GM18520 (cell line): ENCODE results near the gene TPST2.

Experiments used
- ATAC-seq: cut with Tn5 transposase; IDR thresholded peaks from one replicate; pipeline ENCODE4 v1.9.1; 2021; ENCODE audit not compliant: unreplicated experiment

The TPST2 gene

GRCh38 chr22:26610996-26611395, 21.1 kb upstream of the TPST2 start:
- no peak for ATAC-seq

- ATAC-seq = peak; percentile 68
These were observed 20.4 kb upstream of the TPST2 start for GRCh38 chr22:26610072-26610958.

DNA sequence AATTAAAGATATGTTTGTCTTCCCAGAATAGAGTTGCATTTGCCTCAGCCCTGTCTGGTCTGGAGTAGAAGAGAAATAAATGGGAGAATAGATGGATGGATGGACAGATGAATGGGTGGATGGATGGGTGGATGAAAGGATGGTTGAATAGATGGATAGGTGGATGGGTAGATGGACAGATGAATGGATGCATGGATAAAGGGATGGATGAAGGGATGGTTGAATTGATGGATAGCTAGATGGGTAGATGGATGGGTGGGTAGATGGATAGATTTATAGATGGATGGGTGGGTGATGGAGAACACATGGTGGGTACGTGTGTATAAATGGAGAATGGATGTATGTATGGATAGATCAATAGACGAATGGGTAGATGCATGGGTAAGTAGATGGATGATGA, 19.4 kb upstream of the TPST2 start:
- no peak for ATAC-seq

DNA sequence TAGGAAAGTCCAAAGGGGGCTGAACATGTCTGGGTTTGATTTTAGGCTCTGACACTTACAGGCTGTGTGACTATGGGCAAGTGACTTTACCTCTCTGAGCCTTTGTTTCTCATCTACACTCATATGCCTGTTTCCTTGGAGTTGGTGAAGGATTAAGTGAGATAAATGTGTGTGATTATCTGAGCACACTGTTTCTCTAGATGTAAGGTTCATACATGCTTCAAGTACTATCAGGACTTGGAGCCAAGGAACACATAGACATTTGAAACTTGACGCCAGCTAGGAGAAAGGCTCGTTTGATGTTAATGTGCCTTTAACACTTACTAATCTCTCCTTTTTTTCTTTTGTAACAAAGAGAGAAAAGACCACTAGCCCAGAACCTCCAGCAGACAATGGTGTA, 18.2 kb upstream of the TPST2 start:
- no peak for ATAC-seq

DNA sequence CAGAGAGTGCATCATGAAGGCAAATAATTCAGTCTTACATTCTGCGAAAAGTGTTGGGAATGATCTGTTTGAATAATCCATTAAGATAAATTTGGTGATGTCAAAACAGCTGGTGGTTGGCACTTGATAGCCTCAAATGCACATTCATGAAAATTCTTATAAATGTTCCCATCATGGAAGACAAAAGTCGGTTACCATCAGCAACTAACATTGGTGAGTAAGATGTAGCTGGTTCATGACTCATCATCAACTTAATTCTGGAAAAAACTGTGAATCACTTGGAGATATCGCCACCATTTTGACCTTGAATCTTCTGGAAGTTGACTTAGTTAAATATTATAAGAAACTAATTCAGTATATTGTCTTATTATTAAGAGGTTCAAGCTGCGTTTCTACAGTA, 16.7 kb upstream of the TPST2 start:
- ATAC-seq = no peak

GRCh38 chr22:26604368-26604767, 14.4 kb upstream of the TPST2 start:
- no peak for ATAC-seq

DNA sequence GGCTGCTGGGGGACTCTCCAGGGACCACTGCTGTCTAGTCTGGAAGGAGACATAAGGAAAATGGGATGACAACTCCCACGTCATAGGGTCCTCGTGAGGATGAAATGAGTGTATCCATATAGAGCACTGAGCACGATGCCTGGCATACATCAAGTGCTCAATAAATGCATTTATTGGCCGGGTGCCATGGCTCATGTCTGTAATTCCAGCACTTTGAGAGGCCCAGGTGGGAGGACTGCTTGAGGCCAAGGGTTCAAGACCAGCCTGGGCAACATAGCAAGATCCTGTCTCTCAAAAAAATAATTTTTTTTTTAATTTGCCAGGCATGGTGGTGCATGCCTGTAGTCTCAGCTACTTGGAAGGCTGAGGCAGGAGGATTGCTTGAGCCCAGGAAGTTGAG, 12.2 kb upstream of the TPST2 start:
- ATAC-seq = no peak

DNA sequence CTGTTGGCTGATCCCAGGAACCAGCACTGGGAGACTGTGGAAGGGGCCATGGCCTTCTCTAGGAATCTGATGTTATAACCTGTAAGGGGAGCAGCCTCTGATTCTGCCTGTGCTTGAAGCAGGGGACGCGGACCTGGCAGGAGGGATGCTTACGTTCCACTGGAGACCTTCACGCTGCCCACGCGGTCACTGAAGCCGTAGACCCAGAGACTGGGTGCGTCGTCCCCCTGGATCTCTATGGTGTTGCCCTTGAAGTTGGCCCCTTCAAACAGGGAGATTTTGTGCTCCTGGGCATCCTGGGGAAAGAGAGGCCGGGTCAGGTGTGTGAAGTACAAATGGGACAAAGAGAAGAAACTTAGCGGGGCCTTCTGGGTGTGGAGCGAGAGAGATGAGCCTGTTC, 11.8 kb upstream of the TPST2 start:
- no peak for ATAC-seq

GRCh38 chr22:26599505-26599904, 9.6 kb upstream of the TPST2 start:
- ATAC-seq = no peak

DNA sequence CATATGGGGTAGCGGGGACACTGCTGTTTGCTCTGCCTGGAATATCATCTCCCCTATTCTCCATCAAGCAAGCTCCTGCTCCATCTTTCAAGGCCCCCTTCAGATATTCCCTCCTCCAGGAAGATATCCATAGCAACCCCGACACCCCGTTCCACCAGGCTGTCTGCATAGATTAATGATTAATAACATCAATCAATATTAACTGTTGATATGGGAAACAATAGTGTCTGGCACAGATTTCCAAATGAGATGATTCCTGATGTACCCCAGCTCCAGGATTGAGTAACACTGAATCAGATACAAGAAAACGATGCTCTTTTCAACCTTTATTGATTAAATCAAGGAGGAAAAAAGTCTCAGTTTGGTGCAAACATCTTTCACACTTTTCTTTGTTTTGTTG, 7.5 kb upstream of the TPST2 start:
- ATAC-seq = no peak

- ATAC-seq = no peak
These were observed 7.1 kb upstream of the TPST2 start for GRCh38 chr22:26597026-26597425.

DNA sequence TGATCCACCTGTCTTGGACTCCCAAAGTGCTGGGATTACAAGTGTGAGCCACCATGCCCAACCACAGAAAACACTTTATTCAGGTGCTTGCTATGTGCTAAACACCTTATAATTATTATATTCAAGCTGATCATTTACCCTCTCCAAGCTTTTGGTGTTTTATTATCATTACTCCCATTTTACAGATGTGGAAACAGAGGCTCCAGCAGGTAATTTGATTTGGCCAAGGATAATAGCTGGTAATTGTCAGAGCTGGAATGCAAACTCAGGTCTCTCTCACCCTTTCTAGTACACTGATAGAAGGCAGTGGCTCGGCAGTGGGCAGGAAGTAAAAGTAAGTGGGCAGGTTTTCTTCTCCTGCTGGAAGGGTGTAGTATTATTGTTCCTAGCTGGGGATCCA, 3.8 kb upstream of the TPST2 start:
- no peak for ATAC-seq

- ATAC-seq = peak; percentile 58
These were observed 2.5 kb upstream of the TPST2 start for GRCh38 chr22:26592421-26592891.

DNA sequence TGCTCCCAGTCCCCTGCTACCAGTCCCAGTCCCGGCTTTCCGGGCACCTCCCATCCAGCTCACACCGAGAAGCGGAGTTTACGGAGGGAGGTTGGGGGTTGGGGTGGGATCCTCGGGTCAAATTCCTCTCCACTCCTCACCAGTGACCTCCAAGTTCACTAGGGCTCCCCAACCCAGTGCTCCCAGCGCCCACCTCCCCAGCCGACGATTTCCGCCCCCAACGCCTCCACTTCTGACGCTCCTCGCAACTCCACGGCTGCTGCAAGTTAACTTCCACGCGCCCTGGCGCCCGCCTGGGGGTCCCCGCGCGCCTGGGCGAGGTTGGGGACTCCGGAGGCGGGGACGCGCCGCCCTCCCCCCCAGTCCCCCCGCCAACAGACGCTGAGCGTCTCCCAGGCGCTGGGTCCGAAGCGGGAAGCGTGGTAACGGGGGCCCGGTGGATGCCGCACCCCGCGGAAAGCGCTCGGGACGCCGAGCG, 526 bp downstream of the TPST2 start:
- no peak for ATAC-seq

DNA sequence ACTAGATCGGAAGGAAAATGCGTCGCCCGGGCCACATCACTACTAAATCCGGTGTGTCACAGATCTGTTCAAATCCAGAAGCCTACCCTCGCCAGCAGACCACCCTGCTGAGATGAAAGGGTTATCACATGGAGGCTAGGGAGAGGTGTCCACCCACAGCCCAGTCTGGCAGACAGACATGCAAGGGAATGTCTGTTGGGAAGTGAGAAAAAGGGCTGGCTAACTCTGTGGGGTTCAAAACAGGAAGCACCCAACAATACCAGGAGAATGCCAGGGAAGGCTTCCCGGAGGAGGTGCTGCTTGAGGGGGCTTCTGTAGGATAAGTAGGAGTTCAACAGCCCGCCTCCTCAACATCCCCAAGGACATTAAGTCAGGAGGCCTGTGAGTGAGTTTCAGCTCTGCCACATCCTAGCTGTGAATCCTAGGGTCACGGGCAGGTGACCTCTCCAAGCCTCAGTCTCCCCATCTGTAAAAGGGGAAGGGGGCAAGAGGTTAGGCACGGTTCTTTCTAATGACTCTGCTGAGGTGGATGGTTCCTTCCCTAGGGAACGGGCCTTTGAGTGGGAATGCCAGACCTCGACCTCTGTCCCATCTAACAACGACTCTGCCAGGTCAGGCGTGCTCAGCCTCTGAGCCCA, 1.1 kb downstream of the TPST2 start:
- ATAC-seq = no peak

DNA sequence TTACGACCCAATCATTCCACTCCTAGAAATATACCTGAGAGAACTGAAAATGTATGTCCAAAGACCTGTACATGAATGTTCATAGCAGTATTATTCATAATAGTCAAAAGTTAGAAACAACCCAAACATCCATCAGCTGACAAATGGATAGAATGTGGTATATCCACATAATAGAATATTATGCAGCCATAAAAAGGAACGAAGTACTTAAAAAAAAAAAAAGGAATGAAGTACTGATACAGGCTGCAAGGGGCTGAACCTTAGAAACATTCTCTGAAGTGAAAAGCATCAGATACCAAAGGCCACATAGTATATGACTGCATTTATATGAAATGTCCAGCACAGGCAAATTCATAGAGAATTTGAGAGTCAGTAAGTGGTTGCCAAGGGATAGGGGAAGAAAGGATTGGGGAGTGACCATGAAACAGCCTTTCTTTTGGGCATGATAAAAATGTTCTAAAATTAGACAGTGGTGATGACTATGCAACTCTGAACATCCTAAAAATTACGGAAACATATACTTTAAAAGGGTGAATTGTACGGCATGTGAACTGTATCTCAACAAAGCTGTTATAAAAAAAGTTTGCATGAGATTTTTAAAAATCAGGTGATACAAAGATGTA, 1.8 kb downstream of the TPST2 start:
- no peak for ATAC-seq

- no peak for ATAC-seq
These were observed 3.2 kb downstream of the TPST2 start for GRCh38 chr22:26586556-26587325.

DNA sequence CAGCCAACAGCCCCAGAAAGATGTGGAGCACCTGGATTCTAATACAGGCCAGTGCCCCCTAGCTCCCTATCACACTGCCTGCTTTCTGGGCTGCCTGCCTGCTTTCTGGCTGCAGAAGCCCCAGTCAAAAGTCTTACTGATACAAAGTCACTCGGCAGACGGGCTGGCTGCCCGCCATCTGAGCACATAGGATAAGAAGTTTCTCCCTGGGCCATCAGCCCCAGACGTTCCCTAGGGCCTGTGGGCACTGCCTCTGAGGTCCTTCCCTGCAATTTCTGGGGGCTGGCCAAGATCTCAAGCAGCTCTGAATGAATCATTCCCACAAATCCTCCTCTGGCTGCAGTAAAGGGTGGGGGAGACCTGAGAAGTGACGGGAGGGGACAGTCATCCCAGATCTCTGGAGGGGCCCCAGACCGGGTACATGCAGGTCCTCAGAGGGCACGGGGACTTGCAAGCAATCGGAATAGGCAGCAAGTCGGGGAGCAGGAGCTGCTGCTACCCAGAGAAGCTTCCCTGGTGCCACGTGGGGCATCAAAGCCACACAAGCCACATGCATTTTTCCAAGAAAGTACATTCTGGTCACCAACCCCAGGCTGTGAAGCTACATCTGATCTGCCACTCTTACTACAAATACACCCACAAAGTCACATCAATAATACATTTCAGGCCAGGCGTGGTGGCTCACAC, 4.7 kb downstream of the TPST2 start:
- ATAC-seq = no peak

GRCh38 chr22:26584010-26584409, 5.9 kb downstream of the TPST2 start:
- no peak for ATAC-seq

- ATAC-seq = no peak
These were observed 8.2 kb downstream of the TPST2 start for GRCh38 chr22:26581633-26582168.
